Liver (tissue), 9 donors: ENCODE measurements around the gene POLR1H. TPM values are rescaled to one million over a fixed set of nuclear protein-coding genes. Genes with fewer than 3 reads are reported as not detected.

ENCODE experiments used
- DNase-seq: peaks from one replicate; pipeline ENCODE4 v3.0.0-alpha.2; 2017; ENCODE audit warnings: low spot score
- H3K27ac ChIP-seq, 2 donors: one replicate each; pipeline ENCODE4 v1.7.0; 2013; ENCODE audit warnings: inconsistent platforms in 2 of 2, low read length in 2 of 2, control low read depth in 1 of 2, low read depth in 1 of 2, mild to moderate bottlenecking in 1 of 2
- H3K27me3 ChIP-seq, 4 donors: one replicate each; pipeline versions ENCODE4 v1.6.1 to v1.7.0; 2013; ENCODE audit warnings: low read length in 3 of 4, inconsistent platforms in 1 of 4, mild to moderate bottlenecking in 1 of 4, moderate library complexity in 1 of 4; ENCODE audit not compliant: control insufficient read depth in 4 of 4, insufficient read depth in 4 of 4
- H3K36me3 ChIP-seq, 4 donors: one replicate each; pipeline versions ENCODE4 v1.6.1 to v1.7.0; 2013; ENCODE audit warnings: low read length in 3 of 4, mild to moderate bottlenecking in 3 of 4, low read depth in 1 of 4, moderate library complexity in 1 of 4; ENCODE audit not compliant: control insufficient read depth in 4 of 4, insufficient read depth in 3 of 4
- H3K4me1 ChIP-seq, 4 donors: one replicate each; pipeline versions ENCODE4 v1.6.1 to v1.7.0; 2013; ENCODE audit warnings: low read length in 3 of 4, mild to moderate bottlenecking in 3 of 4, moderate library complexity in 1 of 4; ENCODE audit not compliant: control insufficient read depth in 4 of 4, insufficient read depth in 4 of 4
- H3K4me3 ChIP-seq, 3 donors: one replicate each; pipeline versions ENCODE4 v1.6.1 to v1.7.0; 2013; ENCODE audit warnings: low read length in 3 of 3, control low read depth in 1 of 3, low read depth in 1 of 3, mild to moderate bottlenecking in 1 of 3
- H3K9ac ChIP-seq, 2 donors: one replicate each; pipeline ENCODE4 v1.7.0; 2013; ENCODE audit warnings: low read length in 2 of 2, mild to moderate bottlenecking in 2 of 2, moderate library complexity in 2 of 2, control low read depth in 1 of 2, low read depth in 1 of 2
- H3K9me3 ChIP-seq, 4 donors: one replicate each; pipeline versions ENCODE4 v1.6.1 to v1.7.0; 2013; ENCODE audit warnings: low read length in 3 of 4; ENCODE audit not compliant: control insufficient read depth in 4 of 4
- ATF3 ChIP-seq: IDR thresholded peaks from 2 replicates; pipeline ENCODE4 v1.6.1; 2016; ENCODE audit warnings: antibody characterized with exemption
- FOXA2 ChIP-seq: IDR thresholded peaks from 2 replicates; pipeline ENCODE4 v1.6.1; 2016; ENCODE audit warnings: antibody characterized with exemption
- GABPA ChIP-seq, 2 donors: IDR thresholded peaks in 1 of 2; conservative IDR thresholded peaks in 1 of 2; 2 replicates each; pipeline ENCODE4 v1.6.1; 2016; ENCODE audit warnings: antibody characterized with exemption in 2 of 2, mild to moderate bottlenecking in 1 of 2, moderate library complexity in 1 of 2
- HNF4G ChIP-seq: IDR thresholded peaks from 2 replicates; pipeline ENCODE4 v1.6.1; 2016; ENCODE audit warnings: antibody characterized with exemption
- JUND ChIP-seq, 2 donors: IDR thresholded peaks; 2 replicates each; pipeline ENCODE4 v1.6.1; 2016; ENCODE audit warnings: antibody characterized with exemption in 2 of 2
- MAX ChIP-seq: IDR thresholded peaks from 2 replicates; pipeline ENCODE4 v1.6.1; 2016; ENCODE audit warnings: antibody characterized with exemption
- RAD21 ChIP-seq, 2 donors: IDR thresholded peaks; 2 replicates each; pipeline ENCODE4 v1.6.1; 2016; ENCODE audit warnings: antibody characterized with exemption in 2 of 2, mild to moderate bottlenecking in 2 of 2
- RXRA ChIP-seq, 2 donors: IDR thresholded peaks; 2 replicates each; pipeline ENCODE4 v1.6.1; 2017 to 2018; ENCODE audit warnings: antibody characterized with exemption in 2 of 2, mild to moderate bottlenecking in 1 of 2
- YY1 ChIP-seq: IDR thresholded peaks from 2 replicates; pipeline ENCODE4 v1.6.1; 2016; ENCODE audit warnings: antibody characterized with exemption, mild to moderate bottlenecking
- ZBTB33 ChIP-seq: IDR thresholded peaks from 2 replicates; pipeline ENCODE4 v1.6.1; 2016; ENCODE audit warnings: antibody characterized with exemption
- WGBS: extraction: QIAGEN DNeasy Blood & Tissue Kit; methylation state at CpG from one replicate; pipeline ENCODE4 v1.1.7; 2013; 5-methylcytosine and 5-hydroxymethylcytosine counted together
- polyA plus RNA-seq, 2 donors: library from polyadenylated mRNA; stranded (reverse) in 1 of 2; unstranded in 1 of 2; fragments of 200-250 nt in 1 of 2; fragments of >200 nt in 1 of 2; fragmentation: Nextera tagmentation in 1 of 2; extraction: Ambion mirVana in 1 of 2; gene quantifications; one replicate each; pipeline versions ENCODE4 v1.2.1 to v1.2.3, GENCODE V29; 2013 to 2015
- total RNA-seq, 2 donors: library from RNA; depleted of rRNA; stranded (reverse); fragments of >200 nt; gene quantifications; one replicate each; pipeline ENCODE4 v1.2.3, GENCODE V29; 2014
- TF ChIP-seq, protein P1 (sequence below): fragments of 150-350 bp; IDR thresholded peaks from 2 replicates; pipeline ENCODE4 v1.5.1; 2017; ENCODE audit warnings: improper control_type of control experiment, low read depth, low read length; ENCODE audit not compliant: missing input control
- TF ChIP-seq, protein P2 (sequence below): IDR thresholded peaks from 2 replicates; pipeline ENCODE4 v1.6.1; 2016; ENCODE audit warnings: antibody characterized with exemption, mild to moderate bottlenecking
- donor health status: healthy.
- donor health status: healthy.
- donor health status: healthy.
- donor health status: healthy.
- donor health status: healthy.

The POLR1H gene
- total and polyA plus RNA-seq, 4 donors = 7.0 to 27.5 (median 16.8) TPM

GRCh38 chr6:30055513-30055912 is 5.6 kb upstream of the POLR1H start:
- Histone ChIP-seq H3K4me3 (no peak overlapping the region), H3K4me1 (peaks cover 0 to 13% (median 9%) of the 10 kb centered on the region in 4 donors), H3K9ac (no peak overlapping the region), H3K36me3 (peaks cover 0 to 24% (median 15%) of the 10 kb centered on the region in 4 donors), H3K27ac (no peak overlapping the region), H3K9me3 (no peaks in the 10 kb centered on the region), H3K27me3 (no peaks in the 10 kb centered on the region)
- TF ChIP-seq YY1 = no peak
- TF ChIP-seq ATF3 = no peak
- no peak for DNase-seq
- 74% methylated on average over 1 of the region's 1 CpG for WGBS

DNA sequence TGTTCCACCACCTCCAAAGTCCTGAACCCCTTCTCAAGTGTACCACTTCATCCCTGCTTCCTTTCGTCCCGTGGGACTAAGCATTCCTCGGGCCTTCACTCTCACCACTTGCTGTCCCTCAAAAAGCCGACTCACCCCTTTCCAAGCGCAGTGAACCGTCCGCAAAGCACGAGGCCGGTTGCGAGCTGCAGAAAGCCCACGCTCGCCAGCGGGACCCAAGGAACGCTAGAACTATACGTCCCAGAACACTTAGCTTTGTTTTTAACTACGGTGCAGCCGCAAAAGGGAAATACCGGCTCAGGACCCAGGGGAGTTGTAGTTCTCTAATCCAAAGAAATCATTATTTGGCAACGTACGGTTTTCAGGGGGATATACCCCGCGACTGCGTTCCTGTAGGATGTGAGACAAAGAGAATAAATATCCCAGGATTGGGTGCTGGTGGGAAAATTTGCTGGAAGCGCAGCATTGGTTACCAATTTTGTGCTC is 416 bp upstream of the POLR1H start:
- peak overlapping the region; percentile 52 to 97 (median 96) for H3K4me3 ChIP-seq
- no peaks in the 10 kb centered on the region for H3K9me3 ChIP-seq
- TF ChIP-seq, protein P1, sequence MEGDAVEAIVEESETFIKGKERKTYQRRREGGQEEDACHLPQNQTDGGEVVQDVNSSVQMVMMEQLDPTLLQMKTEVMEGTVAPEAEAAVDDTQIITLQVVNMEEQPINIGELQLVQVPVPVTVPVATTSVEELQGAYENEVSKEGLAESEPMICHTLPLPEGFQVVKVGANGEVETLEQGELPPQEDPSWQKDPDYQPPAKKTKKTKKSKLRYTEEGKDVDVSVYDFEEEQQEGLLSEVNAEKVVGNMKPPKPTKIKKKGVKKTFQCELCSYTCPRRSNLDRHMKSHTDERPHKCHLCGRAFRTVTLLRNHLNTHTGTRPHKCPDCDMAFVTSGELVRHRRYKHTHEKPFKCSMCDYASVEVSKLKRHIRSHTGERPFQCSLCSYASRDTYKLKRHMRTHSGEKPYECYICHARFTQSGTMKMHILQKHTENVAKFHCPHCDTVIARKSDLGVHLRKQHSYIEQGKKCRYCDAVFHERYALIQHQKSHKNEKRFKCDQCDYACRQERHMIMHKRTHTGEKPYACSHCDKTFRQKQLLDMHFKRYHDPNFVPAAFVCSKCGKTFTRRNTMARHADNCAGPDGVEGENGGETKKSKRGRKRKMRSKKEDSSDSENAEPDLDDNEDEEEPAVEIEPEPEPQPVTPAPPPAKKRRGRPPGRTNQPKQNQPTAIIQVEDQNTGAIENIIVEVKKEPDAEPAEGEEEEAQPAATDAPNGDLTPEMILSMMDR = no peak
- TF ChIP-seq RAD21 (IDR thresholded peaks at IDR 0.05) (no peak), FOXA2 (no peak), JUND (IDR thresholded peaks at IDR 0.05) (no peak), RXRA (IDR thresholded peaks at IDR 0.05) (no peak), MAX (no peak), HNF4G (no peak), YY1 (no peak), ZBTB33 (no peak), GABPA (IDR thresholded peaks at IDR 0.05 in 1 of 2, conservative IDR thresholded peaks at IDR 0.05 in 1 of 2) (no peak)
- TF ChIP-seq, protein P2, sequence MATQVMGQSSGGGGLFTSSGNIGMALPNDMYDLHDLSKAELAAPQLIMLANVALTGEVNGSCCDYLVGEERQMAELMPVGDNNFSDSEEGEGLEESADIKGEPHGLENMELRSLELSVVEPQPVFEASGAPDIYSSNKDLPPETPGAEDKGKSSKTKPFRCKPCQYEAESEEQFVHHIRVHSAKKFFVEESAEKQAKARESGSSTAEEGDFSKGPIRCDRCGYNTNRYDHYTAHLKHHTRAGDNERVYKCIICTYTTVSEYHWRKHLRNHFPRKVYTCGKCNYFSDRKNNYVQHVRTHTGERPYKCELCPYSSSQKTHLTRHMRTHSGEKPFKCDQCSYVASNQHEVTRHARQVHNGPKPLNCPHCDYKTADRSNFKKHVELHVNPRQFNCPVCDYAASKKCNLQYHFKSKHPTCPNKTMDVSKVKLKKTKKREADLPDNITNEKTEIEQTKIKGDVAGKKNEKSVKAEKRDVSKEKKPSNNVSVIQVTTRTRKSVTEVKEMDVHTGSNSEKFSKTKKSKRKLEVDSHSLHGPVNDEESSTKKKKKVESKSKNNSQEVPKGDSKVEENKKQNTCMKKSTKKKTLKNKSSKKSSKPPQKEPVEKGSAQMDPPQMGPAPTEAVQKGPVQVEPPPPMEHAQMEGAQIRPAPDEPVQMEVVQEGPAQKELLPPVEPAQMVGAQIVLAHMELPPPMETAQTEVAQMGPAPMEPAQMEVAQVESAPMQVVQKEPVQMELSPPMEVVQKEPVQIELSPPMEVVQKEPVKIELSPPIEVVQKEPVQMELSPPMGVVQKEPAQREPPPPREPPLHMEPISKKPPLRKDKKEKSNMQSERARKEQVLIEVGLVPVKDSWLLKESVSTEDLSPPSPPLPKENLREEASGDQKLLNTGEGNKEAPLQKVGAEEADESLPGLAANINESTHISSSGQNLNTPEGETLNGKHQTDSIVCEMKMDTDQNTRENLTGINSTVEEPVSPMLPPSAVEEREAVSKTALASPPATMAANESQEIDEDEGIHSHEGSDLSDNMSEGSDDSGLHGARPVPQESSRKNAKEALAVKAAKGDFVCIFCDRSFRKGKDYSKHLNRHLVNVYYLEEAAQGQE = no peak
- peaks cover 0 to 23% (median 14%) of the 10 kb centered on the region in 4 donors for H3K36me3 ChIP-seq
- peak; percentile 59 for DNase-seq
- peak overlapping the region; percentile 93 to 95 for H3K27ac ChIP-seq
- H3K27me3 ChIP-seq = no peaks in the 10 kb centered on the region
- H3K9ac ChIP-seq = peak overlapping the region; percentile 92 to 94
- under 1% methylated on average over 24 of the region's 24 CpGs for WGBS
- peaks cover 1 to 30% (median 20%) of the 10 kb centered on the region in 4 donors for H3K4me1 ChIP-seq
